ENCODE data around the gene ZMIZ1. TPM values are rescaled to one million over a fixed set of nuclear protein-coding genes. Genes with fewer than 3 reads are reported as not detected.

ZMIZ1 gene
- total and polyA plus RNA-seq, 2 experiments from 2014 or later, result 48.2 to 78.8 TPM

- no peak overlapping the region for H3K4me3 ChIP-seq
- no peak for TF ChIP-seq CTCF (IDR thresholded peaks at IDR 0.05; ENCODE audit: low read depth, low read length)
- H3K27me3 ChIP-seq, result no peaks in the 10 kb centered on the region
- peaks cover 40% of the 10 kb centered on the region for H3K4me1 ChIP-seq (ENCODE audit: low read depth)
- DNase-seq (ENCODE audit: low read depth in 1 of 2, low spot score in 1 of 2), result no peak
- H3K36me3 ChIP-seq, result peaks cover 7% of the 10 kb centered on the region
- peak overlapping the region; percentile 74 for H3K27ac ChIP-seq
- H3K9me3 ChIP-seq (ENCODE audit: low read depth), result no peaks in the 10 kb centered on the region
Measured at GRCh38 chr10:79269443-79269842, 200.7 kb downstream of the ZMIZ1 start.

- Histone ChIP-seq H3K27me3 (no peaks in the 10 kb centered on the region), H3K36me3 (peaks cover 7% of the 10 kb centered on the region), H3K9me3 (ENCODE audit: low read depth) (no peaks in the 10 kb centered on the region), H3K4me3 (no peak overlapping the region), H3K4me1 (ENCODE audit: low read depth) (peaks cover 39% of the 10 kb centered on the region), H3K27ac (peak overlapping the region; percentile 74)
- no peak for TF ChIP-seq CTCF (IDR thresholded peaks at IDR 0.05; ENCODE audit: low read depth, low read length)
- DNase-seq (ENCODE audit: low read depth in 1 of 2, low spot score in 1 of 2), result no peak
Measured at GRCh38 chr10:79269969-79270368, 201.2 kb downstream of the ZMIZ1 start.

- Histone ChIP-seq H3K4me3 (no peak overlapping the region), H3K27me3 (no peaks in the 10 kb centered on the region), H3K4me1 (ENCODE audit: low read depth) (peaks cover 37% of the 10 kb centered on the region), H3K36me3 (peaks cover 7% of the 10 kb centered on the region), H3K9me3 (ENCODE audit: low read depth) (no peaks in the 10 kb centered on the region), H3K27ac (peak overlapping the region; percentile 74)
- no peak for TF ChIP-seq CTCF (IDR thresholded peaks at IDR 0.05; ENCODE audit: low read depth, low read length)
- DNase-seq (ENCODE audit: low read depth in 1 of 2, low spot score in 1 of 2), result no peak
Measured at GRCh38 chr10:79270466-79271246, 201.9 kb downstream of the ZMIZ1 start.

GRCh38 chr10:79272353-79272752, 203.6 kb downstream of the ZMIZ1 start:
- H3K4me1 ChIP-seq (ENCODE audit: low read depth), result peaks cover 37% of the 10 kb centered on the region
- H3K4me3 ChIP-seq, result no peak overlapping the region
- peak overlapping the region; percentile 30 for H3K27ac ChIP-seq
- no peaks in the 10 kb centered on the region for H3K27me3 ChIP-seq
- no peak for TF ChIP-seq CTCF (IDR thresholded peaks at IDR 0.05; ENCODE audit: low read depth, low read length)
- peaks cover 8% of the 10 kb centered on the region for H3K36me3 ChIP-seq
- DNase-seq (ENCODE audit: low read depth in 1 of 2, low spot score in 1 of 2), result no peak
- H3K9me3 ChIP-seq (ENCODE audit: low read depth), result no peaks in the 10 kb centered on the region

- no peak overlapping the region for H3K4me3 ChIP-seq
- TF ChIP-seq CTCF (IDR thresholded peaks at IDR 0.05; ENCODE audit: low read depth, low read length), result no peak
- H3K27me3 ChIP-seq, result no peaks in the 10 kb centered on the region
- peak overlapping the region; percentile 75 for H3K27ac ChIP-seq
- no peaks in the 10 kb centered on the region for H3K9me3 ChIP-seq (ENCODE audit: low read depth)
- DNase-seq (ENCODE audit: low read depth in 1 of 2, low spot score in 1 of 2), result no peak
- H3K36me3 ChIP-seq, result peaks cover 9% of the 10 kb centered on the region
- peaks cover 37% of the 10 kb centered on the region for H3K4me1 ChIP-seq (ENCODE audit: low read depth)
Measured at GRCh38 chr10:79273604-79274003, 204.8 kb downstream of the ZMIZ1 start.

All from cardiac muscle cell (in vitro differentiated cells and primary cell).